NCI-H1694 (cell line): ENCODE results near the gene ZNF304.

Experiments
- DNase-seq: peaks from one replicate; lab custom pipeline; 2025; lab: John Stamatoyannopoulos, UW

Gene ZNF304

GRCh38 chr19:57350877-57351805, at the start of gene ZNF304:
Gene ZNF304 (plus strand): TSS chr19:57351271. CDS start chr19:57351665, 394 bp downstream.
- peak; percentile 91 for DNase-seq

- DNase-seq, result no peak
Measured at GRCh38 chr19:57302020-57302465, 49.0 kb upstream of the ZNF304 start.

GRCh38 chr19:57302727-57303401, 48.2 kb upstream of the ZNF304 start:
- no peak for DNase-seq

GRCh38 chr19:57305056-57305455, 46.0 kb upstream of the ZNF304 start:
- DNase-seq, result no peak

GRCh38 chr19:57308514-57308913, 42.6 kb upstream of the ZNF304 start:
- no peak for DNase-seq

- no peak for DNase-seq
Measured at GRCh38 chr19:57310792-57311191, 40.3 kb upstream of the ZNF304 start.

- no peak for DNase-seq
Measured at GRCh38 chr19:57314146-57314545, 36.9 kb upstream of the ZNF304 start.

- no peak for DNase-seq
Measured at GRCh38 chr19:57317503-57317902, 33.6 kb upstream of the ZNF304 start.

GRCh38 chr19:57319869-57320179, 31.2 kb upstream of the ZNF304 start:
- DNase-seq, result no peak

GRCh38 chr19:57320180-57321084, 30.6 kb upstream of the ZNF304 start, which contains the start of gene ZNF543:
Gene ZNF543 (plus strand): TSS chr19:57320472. CDS start chr19:57320854, 382 bp downstream.
- DNase-seq, result peak; percentile 90

GRCh38 chr19:57321116-57321515, 30.0 kb upstream of the ZNF304 start:
- no peak for DNase-seq

- DNase-seq, result no peak
Measured at GRCh38 chr19:57321751-57322150, 29.3 kb upstream of the ZNF304 start.

- no peak for DNase-seq
Measured at GRCh38 chr19:57324992-57325391, 26.1 kb upstream of the ZNF304 start.

- no peak for DNase-seq
Measured at GRCh38 chr19:57327993-57328392, 23.1 kb upstream of the ZNF304 start.

GRCh38 chr19:57334191-57334590, 16.9 kb upstream of the ZNF304 start:
- no peak for DNase-seq

GRCh38 chr19:57338877-57339276, 12.2 kb upstream of the ZNF304 start:
- no peak for DNase-seq

- DNase-seq, result no peak
Measured at GRCh38 chr19:57342582-57342981, 8.5 kb upstream of the ZNF304 start.

GRCh38 chr19:57348136-57348535, 2.9 kb upstream of the ZNF304 start:
- DNase-seq, result no peak

GRCh38 chr19:57351867-57352266, 796 bp downstream of the ZNF304 start:
- DNase-seq, result no peak

- no peak for DNase-seq
Measured at GRCh38 chr19:57355916-57356315, 4.8 kb downstream of the ZNF304 start.

GRCh38 chr19:57357406-57357805, 6.3 kb downstream of the ZNF304 start:
- no peak for DNase-seq

- no peak for DNase-seq
Measured at GRCh38 chr19:57359300-57359699, 8.2 kb downstream of the ZNF304 start.
